Measurements from ENCODE around the gene KCNMA1.

Gene KCNMA1

GRCh38 chr10:77436257-77436975 lies 201.2 kb downstream of the KCNMA1 start:
- DNase-seq (ENCODE audit: low read depth), result no peak
- H3K4me3 ChIP-seq (ENCODE audit: low read depth, low read length), result no peak overlapping the region
- TF ChIP-seq CTCF (IDR thresholded peaks at IDR 0.05; ENCODE audit: insufficient read depth, low read depth, low read length, missing control alignments), result no peak

GRCh38 chr10:77433546-77433945 lies 204.1 kb downstream of the KCNMA1 start:
- H3K4me3 ChIP-seq (ENCODE audit: low read depth, low read length), result no peak overlapping the region
- TF ChIP-seq CTCF (IDR thresholded peaks at IDR 0.05; ENCODE audit: insufficient read depth, low read depth, low read length, missing control alignments), result no peak
- no peak for DNase-seq (ENCODE audit: low read depth)

GRCh38 chr10:77431980-77432797 lies 205.4 kb downstream of the KCNMA1 start:
- no peak overlapping the region for H3K4me3 ChIP-seq (ENCODE audit: low read depth, low read length)
- no peak for TF ChIP-seq CTCF (IDR thresholded peaks at IDR 0.05; ENCODE audit: insufficient read depth, low read depth, low read length, missing control alignments)
- DNase-seq (ENCODE audit: low read depth), result no peak

- TF ChIP-seq CTCF (IDR thresholded peaks at IDR 0.05; ENCODE audit: insufficient read depth, low read depth, low read length, missing control alignments), result no peak
- DNase-seq (ENCODE audit: low read depth), result no peak
- H3K4me3 ChIP-seq (ENCODE audit: low read depth, low read length), result no peak overlapping the region
Measured at GRCh38 chr10:77431209-77431611, 206.4 kb downstream of the KCNMA1 start.

- no peak for DNase-seq (ENCODE audit: low read depth)
- no peak overlapping the region for H3K4me3 ChIP-seq (ENCODE audit: low read depth, low read length)
- TF ChIP-seq CTCF (IDR thresholded peaks at IDR 0.05; ENCODE audit: insufficient read depth, low read depth, low read length, missing control alignments), result no peak
Measured at GRCh38 chr10:77430530-77430929, 207.1 kb downstream of the KCNMA1 start.

- DNase-seq (ENCODE audit: low read depth), result no peak
- peak; percentile 55 for TF ChIP-seq CTCF (IDR thresholded peaks at IDR 0.05; ENCODE audit: insufficient read depth, low read depth, low read length, missing control alignments)
- no peak overlapping the region for H3K4me3 ChIP-seq (ENCODE audit: low read depth, low read length)
Measured at GRCh38 chr10:77428691-77429395, 208.8 kb downstream of the KCNMA1 start.

All from GM12865 (cell line).